SK-N-SH (cell line): ENCODE results near the gene CYB561D2.

Experiments
- CTCF ChIP-seq: fragments of 200-600 bp; sonication (generic); IDR thresholded peaks from 2 replicates; pipeline ENCODE4 v1.6.1; 2017; ENCODE audit warnings: antibody characterized with exemption, mild to moderate bottlenecking, moderate library complexity
- MAX ChIP-seq: IDR thresholded peaks from 2 replicates; pipeline ENCODE4 v1.4.0; 2012; ENCODE audit warnings: low read depth
- REST ChIP-seq: IDR thresholded peaks from 2 replicates; pipeline ENCODE4 v1.6.1; 2012; ENCODE audit warnings: mild to moderate bottlenecking, low read depth, low read length, moderate library complexity

GRCh38 chr3:50319181-50319893, 31.3 kb upstream of the CYB561D2 start:
- TF ChIP-seq MAX (no peak), CTCF (no peak), REST (no peak)
